Pancreas (tissue), 10 donors: ENCODE measurements around the gene IL36RN. TPM values are rescaled to one million over a fixed set of nuclear protein-coding genes. Genes with fewer than 3 reads are reported as not detected.

Experiments
- ATAC-seq, 4 donors: fragments of 200-7000 bp; cut with Tn5 transposase; one replicate each; pipeline versions ENCODE4 v1.8.0 to v1.9.1; 2020; ENCODE audit warnings: mild to moderate bottlenecking in 4 of 4, moderate library complexity in 4 of 4
- DNase-seq, 6 donors: peaks; one replicate each; pipeline ENCODE4 v3.0.0-alpha.2; 2020
- FAIRE-seq: peaks from 2 replicates; lab custom pipeline; 2012; peaks lifted over from hg19 to GRCh38; lab: Jason Lieb, UNC
- H3K27ac ChIP-seq, 4 donors: fragments of 200-600 bp; sonication (generic); 1 replicate in 3 of 4; 2 replicates in 1 of 4; pipeline versions ENCODE4 v1.5.0 to v1.8.0; 2020
- H3K27me3 ChIP-seq, 4 donors: fragments of 200-600 bp; one replicate each; pipeline ENCODE4 v1.8.0; 2021
- H3K36me3 ChIP-seq, 3 donors: fragments of 200-600 bp; sonication (generic) in 1 of 3; one replicate each; pipeline versions ENCODE4 v1.5.0 to v1.8.0; 2020 to 2021
- H3K4me1 ChIP-seq, 3 donors: fragments of 200-600 bp; one replicate each; pipeline ENCODE4 v1.8.0; 2021
- H3K4me3 ChIP-seq, 4 donors: fragments of 200-600 bp; sonication (generic) in 2 of 4; one replicate each; pipeline versions ENCODE4 v1.5.0 to v1.8.0; 2020 to 2021
- H3K9me3 ChIP-seq, 4 donors: fragments of 200-600 bp; one replicate each; pipeline ENCODE4 v1.8.0; 2021
- WGBS, 2 donors: extraction: QIAGEN DNeasy Blood & Tissue Kit; methylation state at CpG; one replicate each; pipeline ENCODE4 v1.1.7; 2013; 5-methylcytosine and 5-hydroxymethylcytosine counted together
- intact Hi-C, 3 donors: fragments of 100-400 bp; cut with DNase I; formaldehyde crosslinking; loops; one replicate each; pipeline versions ENCODE4 v1.11.1 to v1.14.2; 2022
- polyA plus RNA-seq, 2 donors: library from polyadenylated mRNA; stranded (reverse); fragments of 200-250 nt; gene quantifications; one replicate each; pipeline ENCODE4 v1.2.3, GENCODE V29; 2013
- total RNA-seq, 6 donors: library from RNA; stranded (reverse); fragmentation: NEBNext Ultra II Directional in 4 of 6; extraction: Animal tissue kit (Norgen Biotek cat#: 25700) in 4 of 6; gene quantifications; one replicate each; pipeline versions ENCODE4 v1.2.1 to v1.2.4, GENCODE V29; 2021 to 2023
- TF ChIP-seq, protein P1 (sequence below), 4 donors: fragments of 200-600 bp; sonication (generic) in 3 of 4; IDR thresholded peaks; one replicate each; pipeline versions ENCODE4 v1.5.0 to v1.8.0; 2021; ENCODE audit warnings: antibody characterized with exemption in 4 of 4
- donor health status: healthy with polysubstance abuse.
- donor health status: DM: no; HTN: no; CAD: no; lungs with moderate emphysema.
- donor health status: DM: no; HTN: no; CAD: no.
- donor health status: control.
- donor health status: control.
- donor health status: Bipolar disorder and iron deficiency.
- donor health status: DM: yes; HTN: yes; CAD: no.
- donor health status: DM: no; HTN: no; CAD: no.
- donor health status: DM: no; HTN: no; CAD: no.
- donor health status: DM: yes; HTN: yes; CAD: no.

Gene IL36RN
- total and polyA plus RNA-seq, 8 donors: not detected

DNA sequence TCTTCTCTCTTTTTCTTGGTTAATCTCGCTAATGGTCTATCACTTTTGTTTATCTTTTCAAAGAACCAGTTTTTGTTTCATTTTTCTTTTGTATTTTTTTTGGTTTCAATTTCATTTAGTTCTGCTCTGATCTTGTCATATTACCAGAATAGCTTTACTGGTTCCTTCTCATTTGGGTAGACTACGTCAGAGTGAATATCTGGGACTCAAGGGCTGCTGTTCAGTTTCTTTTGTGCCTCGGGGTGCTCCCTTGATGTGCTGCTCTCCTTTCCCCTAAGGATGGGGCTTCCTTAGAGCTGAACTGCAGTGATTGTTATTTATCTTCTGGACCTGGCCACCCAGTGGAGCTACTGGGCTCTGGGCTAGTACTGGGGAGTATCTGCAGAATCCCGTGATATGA lies 39.0 kb downstream of the IL36RN start:
- FAIRE-seq: no peak

DNA sequence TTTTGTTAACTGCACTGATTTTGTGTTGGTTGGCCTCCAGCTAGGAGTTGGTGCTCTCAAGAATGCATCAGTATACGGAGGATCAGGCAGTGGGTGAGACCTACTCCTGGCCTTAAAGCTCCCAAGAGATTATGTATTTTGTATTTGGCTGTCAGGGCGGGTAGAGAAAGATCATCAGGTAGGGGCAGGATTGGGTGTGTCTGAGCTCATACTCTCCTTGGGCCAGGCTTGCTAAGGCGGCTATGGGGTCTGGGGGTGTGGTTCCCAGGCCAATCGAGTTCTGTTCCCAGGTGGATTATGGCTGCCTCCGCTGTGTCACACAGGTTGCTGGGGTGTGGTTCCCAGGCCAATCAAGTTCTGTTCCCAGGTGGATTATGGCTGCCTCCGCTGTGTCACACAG lies 39.5 kb downstream of the IL36RN start:
- DNase-seq (no peak), FAIRE-seq (no peak), ATAC-seq (no peak)
- no peak overlapping the region for H3K4me3 ChIP-seq
- 86 to 93% methylated on average over 6 of the region's 6 CpGs for WGBS, 2 donors
- H3K9me3 ChIP-seq: no peaks in the 10 kb centered on the region
- TF ChIP-seq, protein P1, sequence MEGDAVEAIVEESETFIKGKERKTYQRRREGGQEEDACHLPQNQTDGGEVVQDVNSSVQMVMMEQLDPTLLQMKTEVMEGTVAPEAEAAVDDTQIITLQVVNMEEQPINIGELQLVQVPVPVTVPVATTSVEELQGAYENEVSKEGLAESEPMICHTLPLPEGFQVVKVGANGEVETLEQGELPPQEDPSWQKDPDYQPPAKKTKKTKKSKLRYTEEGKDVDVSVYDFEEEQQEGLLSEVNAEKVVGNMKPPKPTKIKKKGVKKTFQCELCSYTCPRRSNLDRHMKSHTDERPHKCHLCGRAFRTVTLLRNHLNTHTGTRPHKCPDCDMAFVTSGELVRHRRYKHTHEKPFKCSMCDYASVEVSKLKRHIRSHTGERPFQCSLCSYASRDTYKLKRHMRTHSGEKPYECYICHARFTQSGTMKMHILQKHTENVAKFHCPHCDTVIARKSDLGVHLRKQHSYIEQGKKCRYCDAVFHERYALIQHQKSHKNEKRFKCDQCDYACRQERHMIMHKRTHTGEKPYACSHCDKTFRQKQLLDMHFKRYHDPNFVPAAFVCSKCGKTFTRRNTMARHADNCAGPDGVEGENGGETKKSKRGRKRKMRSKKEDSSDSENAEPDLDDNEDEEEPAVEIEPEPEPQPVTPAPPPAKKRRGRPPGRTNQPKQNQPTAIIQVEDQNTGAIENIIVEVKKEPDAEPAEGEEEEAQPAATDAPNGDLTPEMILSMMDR (IDR thresholded peaks at IDR 0.05): no peak
- H3K36me3 ChIP-seq: no peaks in the 10 kb centered on the region
- no peaks in the 10 kb centered on the region for H3K27me3 ChIP-seq
- intact Hi-C loops: no loop called here
- no peak overlapping the region for H3K27ac ChIP-seq
- H3K4me1 ChIP-seq: no peaks in the 10 kb centered on the region

More for the DNA sequence above, 39.0 kb downstream of the IL36RN start:
- no peaks in the 10 kb centered on the region for H3K27me3 ChIP-seq
- ATAC-seq (no peak), DNase-seq (no peak)
- H3K4me3 ChIP-seq: no peak overlapping the region
- no peak overlapping the region for H3K27ac ChIP-seq
- intact Hi-C loops: no loop called here
- TF ChIP-seq, protein P1 (IDR thresholded peaks at IDR 0.05): no peak
- H3K36me3 ChIP-seq: no peaks in the 10 kb centered on the region
- 79 to 90% methylated on average over 4 of the region's 4 CpGs for WGBS, 2 donors
- H3K4me1 ChIP-seq: no peaks in the 10 kb centered on the region
- no peaks in the 10 kb centered on the region for H3K9me3 ChIP-seq

DNA sequence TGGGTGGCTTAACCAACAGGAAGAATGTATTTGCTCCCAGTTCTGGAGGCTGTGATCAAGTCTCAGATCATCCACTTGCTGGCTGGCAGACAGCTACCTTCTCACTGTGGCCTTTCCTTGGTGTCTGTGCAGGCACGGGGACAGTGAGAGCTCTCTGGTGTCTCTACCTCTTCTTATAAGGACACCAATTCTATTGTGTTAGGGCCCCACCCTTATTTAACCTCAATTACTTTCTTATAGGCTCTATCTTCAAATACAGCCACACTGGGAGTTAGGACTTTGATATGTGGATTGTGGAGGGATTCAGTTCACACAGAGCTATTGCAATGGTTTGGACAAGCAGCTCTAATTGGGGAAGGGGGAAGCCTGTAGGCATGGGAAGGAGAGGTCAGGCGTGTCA lies 43.1 kb downstream of the IL36RN start:
- WGBS, 2 donors: 68 to 86% methylated on average over 2 of the region's 2 CpGs
- no peaks in the 10 kb centered on the region for H3K9me3 ChIP-seq
- intact Hi-C loops: no loop called here
- DNase-seq (no peak), ATAC-seq (no peak), FAIRE-seq (no peak)
- no peaks in the 10 kb centered on the region for H3K36me3 ChIP-seq
- TF ChIP-seq, protein P1 (IDR thresholded peaks at IDR 0.05): no peak
- no peaks in the 10 kb centered on the region for H3K27me3 ChIP-seq
- H3K4me3 ChIP-seq: no peak overlapping the region
- no peaks in the 10 kb centered on the region for H3K4me1 ChIP-seq
- H3K27ac ChIP-seq: no peak overlapping the region

DNA sequence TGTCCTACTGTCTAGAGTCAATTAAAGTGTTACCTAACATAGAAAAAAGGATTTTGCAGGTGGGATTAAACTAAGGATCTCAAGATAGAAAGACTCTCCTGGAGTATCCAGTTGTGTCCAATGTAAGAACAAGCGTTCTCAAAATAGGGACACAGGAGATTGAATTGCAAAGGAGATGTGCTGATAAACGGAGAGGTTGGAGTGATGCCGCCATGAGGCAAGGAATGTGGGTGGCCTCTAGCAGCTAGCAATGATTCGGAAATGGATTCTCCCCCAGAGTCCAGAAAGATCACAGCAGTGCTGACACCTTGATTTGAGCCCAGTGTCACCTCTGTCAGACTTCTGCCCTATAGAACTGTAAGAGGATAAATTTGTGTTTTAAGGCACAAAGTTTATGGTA lies 44.3 kb downstream of the IL36RN start:
- intact Hi-C loops: no loop called here
- Histone ChIP-seq H3K9me3 (no peaks in the 10 kb centered on the region), H3K4me3 (no peak overlapping the region), H3K27me3 (no peaks in the 10 kb centered on the region), H3K27ac (no peak overlapping the region), H3K36me3 (no peaks in the 10 kb centered on the region), H3K4me1 (no peaks in the 10 kb centered on the region)
- ATAC-seq: no peak
- WGBS, 2 donors: 79 to 89% methylated on average over 4 of the region's 4 CpGs
- FAIRE-seq: no peak
- DNase-seq: no peak
- TF ChIP-seq, protein P1 (IDR thresholded peaks at IDR 0.05): no peak

DNA sequence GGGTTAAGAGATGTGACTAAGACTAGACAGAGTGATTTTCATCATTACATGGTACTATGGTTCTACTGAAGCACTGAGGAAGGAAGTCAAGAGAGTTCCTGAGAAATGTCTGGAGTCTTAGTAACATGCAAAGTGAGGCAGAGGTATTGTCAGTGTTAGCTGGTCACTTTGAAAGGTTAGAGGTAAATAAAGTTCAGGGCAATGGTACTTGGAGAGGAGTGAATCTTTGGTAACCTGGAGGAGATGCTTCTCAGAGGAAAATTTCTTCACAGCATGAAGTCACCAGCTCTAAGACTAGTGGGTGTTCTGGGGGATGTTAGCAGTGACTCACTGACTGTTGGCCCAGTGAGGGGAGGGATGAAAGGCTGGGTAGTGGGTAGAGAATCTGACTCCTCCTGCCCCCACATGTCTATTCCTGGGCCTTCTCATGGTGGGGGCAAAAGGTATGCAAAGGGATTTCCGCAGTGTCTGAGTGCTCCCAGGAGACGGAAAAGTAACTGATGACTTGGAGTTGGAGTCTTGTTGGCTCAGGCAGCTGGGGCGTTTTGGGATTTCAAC lies 45.1 kb downstream of the IL36RN start:
- no peak for FAIRE-seq
- H3K4me3 ChIP-seq: no peak overlapping the region
- no peaks in the 10 kb centered on the region for H3K9me3 ChIP-seq
- 59 to 74% methylated on average over 3 of the region's 3 CpGs for WGBS, 2 donors
- TF ChIP-seq, protein P1 (IDR thresholded peaks at IDR 0.05): no peak
- no peaks in the 10 kb centered on the region for H3K36me3 ChIP-seq
- intact Hi-C loops: no loop called here
- H3K27ac ChIP-seq: no peak overlapping the region
- H3K27me3 ChIP-seq: no peaks in the 10 kb centered on the region
- DNase-seq: no peak
- ATAC-seq: no peak
- no peaks in the 10 kb centered on the region for H3K4me1 ChIP-seq
